K562 (cell line): Measurements from ENCODE around the gene RETN. TPM values are rescaled to one million over a fixed set of nuclear protein-coding genes. Genes with fewer than 3 reads are reported as not detected.

ENCODE experiments used
- ATF1 ChIP-seq, 2 experiments: fragments of 450-650 bp in 1 of 2; IDR thresholded peaks; 2 replicates each; pipeline ENCODE4 v1.6.1; 2016; ENCODE audit warnings: missing compliant biosample characterization in 1 of 2, missing genetic modification characterization in 1 of 2
- BCL6 ChIP-seq: fragments of 250-450 bp; sonication (Bioruptor Pico); IDR thresholded peaks from 2 replicates; pipeline ENCODE4 v1.4.0; 2020
- CHCHD3 ChIP-seq: fragments of 250-450 bp; sonication (Bioruptor Pico); IDR thresholded peaks from 2 replicates; pipeline ENCODE4 v2.1.2; 2022; ENCODE audit warnings: mild to moderate bottlenecking
- CHD2 ChIP-seq: IDR thresholded peaks from 2 replicates; pipeline ENCODE4 v1.6.1; 2011; ENCODE audit warnings: low read depth, low read length
- DACH1 ChIP-seq: fragments of 450-650 bp; IDR thresholded peaks from 2 replicates; pipeline ENCODE4 v1.6.1; 2018; ENCODE audit not compliant: partially characterized antibody
- ERF ChIP-seq: fragments of 450-650 bp; formaldehyde crosslinking; IDR thresholded peaks from 2 replicates; pipeline ENCODE4 v1.4.0; 2020; ENCODE audit warnings: mild to moderate bottlenecking, mixed read lengths
- GATAD2A ChIP-seq: fragments of 450-650 bp; IDR thresholded peaks from 2 replicates; pipeline ENCODE4 v1.6.1; 2017
- PRDM10 ChIP-seq: fragments of 450-650 bp; IDR thresholded peaks from 2 replicates; pipeline ENCODE4 v1.6.1; 2018; ENCODE audit not compliant: partially characterized antibody
- PREB ChIP-seq: sonication (generic); formaldehyde crosslinking; IDR thresholded peaks from 2 replicates; pipeline ENCODE4 v1.8.1; 2023; ENCODE audit warnings: mild to moderate bottlenecking, missing genetic modification reagents
- RBM39 ChIP-seq: fragments of 200-400 bp; formaldehyde crosslinking; optimal IDR thresholded peaks from 2 replicates; pipeline ENCODE3; 2018; ENCODE audit warnings: low read depth, low read length
- STAT6 ChIP-seq: sonication (generic); formaldehyde crosslinking; IDR thresholded peaks from 2 replicates; pipeline ENCODE4 v1.8.1; 2023; ENCODE audit warnings: mild to moderate bottlenecking, missing genetic modification reagents
- TAL1 ChIP-seq: fragments of 450-650 bp; IDR thresholded peaks from 2 replicates; pipeline ENCODE4 v1.6.1; 2016; ENCODE audit warnings: mild to moderate bottlenecking
- TBL1XR1 ChIP-seq, 2 experiments: IDR thresholded peaks; 2 replicates each; pipeline ENCODE4 v1.6.1; 2012; ENCODE audit warnings: improper control_type of control experiment in 2 of 2, low read length in 2 of 2, mild to moderate bottlenecking in 1 of 2
- XRCC5 ChIP-seq: fragments of 200-400 bp; formaldehyde crosslinking; IDR thresholded peaks from 2 replicates; pipeline ENCODE4 v1.6.1; 2017; ENCODE audit warnings: low read depth, mild to moderate bottlenecking, low read length
- ZC3H4 ChIP-seq: sonication (generic); formaldehyde crosslinking; IDR thresholded peaks from 2 replicates; pipeline ENCODE4 v1.9.0; 2021; ENCODE audit warnings: missing genetic modification reagents, borderline replicate concordance
- ZNF134 ChIP-seq: fragments of 250-450 bp; sonication (Bioruptor Pico); conservative IDR thresholded peaks from 2 replicates; pipeline ENCODE4 v1.4.0; 2020
- ZNF217 ChIP-seq: sonication (generic); formaldehyde crosslinking; IDR thresholded peaks from 2 replicates; pipeline ENCODE4 v1.8.0; 2022; ENCODE audit warnings: mild to moderate bottlenecking, missing genetic modification reagents
- ZNF311 ChIP-seq: fragments of 250-450 bp; sonication (Bioruptor Pico); IDR thresholded peaks from 2 replicates; pipeline ENCODE4 v1.4.0; 2020; ENCODE audit warnings: mild to moderate bottlenecking, moderate library complexity
- ZNF347 ChIP-seq: fragments of 450-650 bp; formaldehyde crosslinking; IDR thresholded peaks from 2 replicates; pipeline ENCODE4 v1.4.0; 2020; ENCODE audit warnings: low read depth, mild to moderate bottlenecking, moderate library complexity
- ZNF354B ChIP-seq: fragments of 250-450 bp; sonication (Bioruptor Pico); IDR thresholded peaks from 2 replicates; pipeline ENCODE4 v1.4.0; 2020
- ZNF639 ChIP-seq, 2 experiments: fragments of 200-800 bp in 1 of 2; sonication (Bioruptor generic) in 1 of 2; sonication (generic) in 1 of 2; formaldehyde crosslinking in 1 of 2; IDR thresholded peaks in 1 of 2; conservative IDR thresholded peaks in 1 of 2; 2 replicates each; pipeline versions ENCODE4 v1.5.0 to v1.6.1; 2016 to 2020; ENCODE audit warnings: missing compliant biosample characterization in 1 of 2, missing genetic modification characterization in 1 of 2, missing genetic modification reagents in 1 of 2
- polyA plus RNA-seq, 8 experiments: library from polyadenylated mRNA; depleted of rRNA in 4 of 8; stranded (reverse) in 5 of 8; unstranded in 3 of 8; fragments of >200 nt; fragmentation: Nextera tagmentation in 2 of 8; fragmentation: Illumina TruSeq in 1 of 8; extraction: Ambion mirVana in 2 of 8; extraction: Trizol in 1 of 8; gene quantifications; 2 replicates each; pipeline versions ENCODE4 v1.2.1 to v1.2.3, GENCODE V29; 2011 to 2014; ENCODE audit warnings: inconsistent platforms in 1 of 8, missing spikeins in 1 of 8
- total RNA-seq, 7 experiments: library from RNA; depleted of rRNA in 6 of 7; stranded (reverse); fragments of >200 nt in 6 of 7; fragmentation: Illumina TruSeq in 2 of 7; extraction: Trizol in 2 of 7; gene quantifications; 2 replicates each; pipeline versions ENCODE4 v1.2.1 to v1.2.3, GENCODE V29; 2011 to 2021; ENCODE audit warnings: low replicate concordance in 1 of 7

RETN gene
- total and polyA plus RNA-seq, 9 of the 15 experiments (the other 6 are each of a cell fraction or from before 2014, with no cell fraction given): not detected

GRCh38 chr19:7629347-7630054, 39.3 kb upstream of the RETN start, which contains the start of the genes PET100 and XAB2 (continued):
- TF ChIP-seq ZNF639 (CRISPR knock-in tag; conservative IDR thresholded peaks at IDR 0.05 in 1 of 2, IDR thresholded peaks at IDR 0.05 in 1 of 2): no peak
- peak; percentile 43 for TF ChIP-seq PRDM10
- TF ChIP-seq CHCHD3 (CRISPR knock-in tag): no peak
- no peak for TF ChIP-seq ZNF217 (CRISPR knock-in tag)
- no peak for TF ChIP-seq BCL6
- TF ChIP-seq ZNF311 (CRISPR knock-in tag): no peak
- TF ChIP-seq RBM39: no peak
- no peak for TF ChIP-seq DACH1
- peak; percentile 82 for TF ChIP-seq CHD2
- TF ChIP-seq ZC3H4: no peak
- no peak for TF ChIP-seq PREB (CRISPR knock-in tag)
- no peak for TF ChIP-seq ZNF354B (CRISPR knock-in tag)
- TF ChIP-seq ZNF347 (CRISPR knock-in tag): no peak
- TF ChIP-seq XRCC5: 0 out of 2 replicates have a peak, but pooled peaks have one; percentile 55
- TF ChIP-seq ATF1 (CRISPR knock-in tag; IDR thresholded peaks at IDR 0.05): peak; percentile 89
- peak; percentile 100 for TF ChIP-seq ATF1 (tag; IDR thresholded peaks at IDR 0.05)
- TF ChIP-seq ERF (CRISPR knock-in tag): no peak; the same call in 1 of the 2 replicates
- TF ChIP-seq TAL1: no peak
- peak; percentile 61 to 72; a peak in 2 of 4 replicates for TF ChIP-seq TBL1XR1 (IDR thresholded peaks at IDR 0.05; ENCODE audit: low read length in 2 of 2)
- no peak for TF ChIP-seq STAT6 (CRISPR knock-in tag)
- TF ChIP-seq GATAD2A: 0 out of 2 replicates have a peak, but pooled peaks have one; percentile 11
- no peak for TF ChIP-seq ZNF134 (CRISPR knock-in tag)
